ENCODE measurements around the gene PRM1. TPM values are rescaled to one million over a fixed set of nuclear protein-coding genes. Genes with fewer than 3 reads are reported as not detected.

The PRM1 gene
- total RNA-seq, 1 donor from 2014 or later, result not detected

- H3K9me3 Mint-ChIP-seq, result peaks cover 5% of the 10 kb centered on the region
Observed at GRCh38 chr16:11322823-11323222, 41.7 kb upstream of the PRM1 start.

GRCh38 chr16:11321662-11322061 lies 40.5 kb upstream of the PRM1 start:
- H3K9me3 Mint-ChIP-seq, result peaks cover 5% of the 10 kb centered on the region
- no peak for DNase-seq (ENCODE audit: low spot score in 2 of 2, unreplicated experiment in 2 of 2)
- peaks cover 6% of the 10 kb centered on the region for H3K36me3 Mint-ChIP-seq
- no peak overlapping the region for H3K4me3 Mint-ChIP-seq
- peaks cover 9% of the 10 kb centered on the region for H3K4me1 Mint-ChIP-seq
- no peak overlapping the region for H3K27ac Mint-ChIP-seq
- H3K27me3 Mint-ChIP-seq (ENCODE audit: low read depth), result no peaks in the 10 kb centered on the region
- no peak for TF ChIP-seq CTCF (IDR thresholded peaks at IDR 0.05; ENCODE audit: unreplicated experiment)

More at GRCh38 chr16:11322823-11323222, 41.7 kb upstream of the PRM1 start:
- Mint-ChIP-seq H3K4me1 (peaks cover 7% of the 10 kb centered on the region), H3K27me3 (ENCODE audit: low read depth) (no peaks in the 10 kb centered on the region), H3K4me3 (no peak overlapping the region), H3K27ac (no peak overlapping the region), H3K36me3 (peaks cover 8% of the 10 kb centered on the region)
- DNase-seq (ENCODE audit: low spot score in 2 of 2, unreplicated experiment in 2 of 2), result no peak
- TF ChIP-seq CTCF (IDR thresholded peaks at IDR 0.05; ENCODE audit: unreplicated experiment), result no peak

DNA sequence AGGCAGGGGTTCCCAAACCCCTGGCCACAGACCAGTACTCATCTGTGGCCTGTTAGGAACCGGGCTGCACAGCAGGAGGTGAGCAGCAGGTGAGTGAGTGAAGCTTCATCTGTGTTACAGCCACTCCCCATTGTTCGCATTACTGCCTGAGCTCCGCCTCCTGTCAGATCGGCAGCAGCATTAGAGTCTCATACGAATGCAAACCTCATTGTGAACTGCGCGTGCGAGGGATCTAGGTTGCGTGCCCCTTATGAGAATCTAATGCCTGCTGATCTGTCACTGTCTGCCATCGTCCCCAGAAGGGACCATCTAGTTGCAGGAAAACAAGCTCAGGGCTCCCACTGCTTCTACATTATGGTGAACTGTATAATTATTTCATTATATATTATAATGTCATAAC lies 39.0 kb upstream of the PRM1 start:
- H3K27me3 Mint-ChIP-seq (ENCODE audit: low read depth), result no peaks in the 10 kb centered on the region
- no peak for DNase-seq (ENCODE audit: low spot score in 2 of 2, unreplicated experiment in 2 of 2)
- peaks cover 5% of the 10 kb centered on the region for H3K9me3 Mint-ChIP-seq
- H3K27ac Mint-ChIP-seq, result no peak overlapping the region
- no peak overlapping the region for H3K4me3 Mint-ChIP-seq
- no peak for TF ChIP-seq CTCF (IDR thresholded peaks at IDR 0.05; ENCODE audit: unreplicated experiment)
- peaks cover 20% of the 10 kb centered on the region for H3K4me1 Mint-ChIP-seq
- H3K36me3 Mint-ChIP-seq, result peaks cover 6% of the 10 kb centered on the region

DNA sequence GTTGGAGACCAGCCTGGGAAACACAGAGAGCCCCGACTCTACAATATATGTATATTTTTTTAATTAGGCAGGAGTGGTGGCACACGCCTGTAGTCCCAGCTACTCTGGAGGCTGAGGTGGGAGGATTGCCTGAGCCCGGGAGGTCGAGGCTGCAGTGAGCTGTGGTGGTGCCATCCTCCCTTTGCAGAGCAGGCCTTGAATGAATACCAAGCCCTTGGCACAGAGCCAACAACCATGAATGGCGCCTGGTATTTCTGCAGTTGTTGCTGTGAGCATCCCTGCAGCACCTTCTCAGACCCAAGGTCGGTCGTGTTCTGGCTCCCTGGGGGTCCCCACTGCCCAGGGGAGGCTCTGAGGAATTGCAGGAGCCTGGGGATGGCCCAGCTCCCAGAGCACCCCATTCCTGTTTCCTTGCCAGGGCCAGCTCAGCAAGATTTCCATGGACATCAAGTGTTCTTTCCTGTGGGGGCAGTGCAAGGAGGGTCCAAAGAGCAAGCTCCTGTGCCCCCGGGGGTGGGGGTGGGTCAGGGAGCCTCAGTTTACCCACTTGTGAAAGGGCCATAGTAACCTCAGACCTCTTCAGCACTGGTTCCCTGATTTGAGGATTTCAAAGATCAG lies 38.5 kb upstream of the PRM1 start:
- Mint-ChIP-seq H3K27ac (no peak overlapping the region), H3K4me1 (peaks cover 25% of the 10 kb centered on the region), H3K36me3 (peaks cover 6% of the 10 kb centered on the region), H3K4me3 (no peak overlapping the region), H3K9me3 (peaks cover 5% of the 10 kb centered on the region), H3K27me3 (ENCODE audit: low read depth) (no peaks in the 10 kb centered on the region)
- no peak for TF ChIP-seq CTCF (IDR thresholded peaks at IDR 0.05; ENCODE audit: unreplicated experiment)
- DNase-seq (ENCODE audit: low spot score in 2 of 2, unreplicated experiment in 2 of 2), result no peak

DNA sequence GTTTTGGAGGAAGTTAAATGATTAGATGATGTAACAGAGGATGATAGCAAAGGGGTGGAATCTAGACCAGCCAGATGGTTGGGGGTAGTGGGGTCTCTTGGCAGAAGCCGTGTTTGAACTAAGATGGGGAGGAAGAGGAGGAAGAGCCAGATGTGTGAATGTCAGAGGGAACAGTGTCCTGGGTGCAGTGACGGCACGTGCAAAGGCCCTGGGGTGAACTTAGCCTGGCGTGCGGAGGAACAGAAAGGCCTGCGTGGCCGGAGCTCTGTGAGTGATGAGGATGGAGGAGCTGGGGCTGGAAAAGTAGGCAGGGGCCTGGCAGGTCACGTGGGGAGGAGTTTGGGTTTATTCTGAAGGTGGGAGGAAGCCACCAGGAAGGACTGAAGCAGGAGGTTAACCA lies 37.7 kb upstream of the PRM1 start:
- H3K4me1 Mint-ChIP-seq, result peaks cover 33% of the 10 kb centered on the region
- H3K27me3 Mint-ChIP-seq (ENCODE audit: low read depth), result no peaks in the 10 kb centered on the region
- no peak overlapping the region for H3K4me3 Mint-ChIP-seq
- H3K27ac Mint-ChIP-seq, result peak overlapping the region; percentile 65
- DNase-seq (ENCODE audit: low spot score in 2 of 2, unreplicated experiment in 2 of 2), result no peak
- peaks cover 6% of the 10 kb centered on the region for H3K36me3 Mint-ChIP-seq
- no peak for TF ChIP-seq CTCF (IDR thresholded peaks at IDR 0.05; ENCODE audit: unreplicated experiment)
- peaks cover 5% of the 10 kb centered on the region for H3K9me3 Mint-ChIP-seq

Measured in mesothelial cell of epicardium (in vitro differentiated cells).